Ecto neural progenitor cell (in vitro differentiated cells): ENCODE measurements around the gene ATP1A3.

ENCODE experiments used
- DNase-seq: peaks from one replicate; pipeline ENCODE4 v3.0.0-alpha.2; 2018; ENCODE audit warnings: low spot score

The ATP1A3 gene

DNA sequence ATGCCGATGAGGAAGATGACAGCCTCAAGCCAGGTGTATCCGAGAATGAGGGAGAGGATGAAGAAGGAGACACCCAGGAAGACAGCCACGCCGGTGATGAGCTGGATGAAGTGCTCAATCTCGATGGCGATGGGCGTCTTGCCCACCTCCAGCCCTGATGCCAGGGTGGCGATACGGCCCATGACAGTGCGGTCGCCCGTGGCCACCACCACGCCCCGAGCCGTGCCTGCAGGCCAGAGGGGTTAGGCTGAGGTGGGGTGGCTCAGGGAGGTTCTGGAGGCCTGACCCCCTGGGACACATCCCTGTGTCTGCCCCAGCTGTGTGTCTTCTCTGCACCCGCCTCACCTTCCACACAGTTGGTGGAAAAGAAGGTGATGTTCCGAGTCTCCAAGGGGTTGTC is 9.1 kb downstream of the ATP1A3 start:
- no peak for DNase-seq

- no peak for DNase-seq
Observed at GRCh38 chr19:41981724-41982123, 12.3 kb downstream of the ATP1A3 start.

- no peak for DNase-seq
Observed at GRCh38 chr19:41978470-41978869, 15.6 kb downstream of the ATP1A3 start.

GRCh38 chr19:41977916-41978315 is 16.1 kb downstream of the ATP1A3 start:
- DNase-seq, result no peak

DNA sequence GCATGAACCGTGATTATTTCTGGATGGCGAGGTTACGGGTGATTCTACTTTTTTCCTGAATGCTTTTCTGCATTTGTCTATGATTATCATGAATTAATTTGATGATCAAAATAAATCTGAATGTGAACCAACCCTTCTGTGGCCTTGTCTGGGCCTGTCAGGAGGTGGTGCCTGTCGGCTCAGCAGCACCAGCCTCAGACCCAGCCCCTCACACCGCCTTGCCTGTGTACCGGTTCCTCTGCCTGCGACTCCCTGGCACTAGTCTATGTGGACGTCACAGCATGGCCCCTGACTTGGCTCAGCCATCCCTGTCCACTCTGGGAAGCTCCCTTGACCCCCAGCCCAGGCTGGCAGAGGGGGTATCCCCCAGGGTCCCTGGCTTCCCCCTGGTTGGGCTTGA is 19.4 kb downstream of the ATP1A3 start:
- DNase-seq, result no peak

DNA sequence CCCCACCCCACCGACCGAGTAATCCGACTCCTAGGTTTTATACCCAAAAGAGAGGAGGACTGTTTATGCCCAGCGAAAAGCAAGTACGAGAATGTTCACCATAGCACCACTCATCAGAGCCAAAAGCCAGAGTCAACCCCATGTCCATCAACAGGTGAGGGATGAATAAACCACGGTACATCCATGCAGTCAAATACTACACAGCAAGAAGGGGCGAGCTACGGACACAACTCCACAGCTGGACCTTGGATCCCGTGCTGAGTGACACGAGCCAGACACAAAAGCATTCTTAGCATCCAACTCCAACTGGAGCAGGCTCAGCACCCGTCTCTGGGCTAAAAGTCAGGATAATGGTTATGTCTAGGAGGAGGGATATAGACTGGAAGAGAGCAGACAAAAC is 22.7 kb downstream of the ATP1A3 start:
- no peak for DNase-seq

DNA sequence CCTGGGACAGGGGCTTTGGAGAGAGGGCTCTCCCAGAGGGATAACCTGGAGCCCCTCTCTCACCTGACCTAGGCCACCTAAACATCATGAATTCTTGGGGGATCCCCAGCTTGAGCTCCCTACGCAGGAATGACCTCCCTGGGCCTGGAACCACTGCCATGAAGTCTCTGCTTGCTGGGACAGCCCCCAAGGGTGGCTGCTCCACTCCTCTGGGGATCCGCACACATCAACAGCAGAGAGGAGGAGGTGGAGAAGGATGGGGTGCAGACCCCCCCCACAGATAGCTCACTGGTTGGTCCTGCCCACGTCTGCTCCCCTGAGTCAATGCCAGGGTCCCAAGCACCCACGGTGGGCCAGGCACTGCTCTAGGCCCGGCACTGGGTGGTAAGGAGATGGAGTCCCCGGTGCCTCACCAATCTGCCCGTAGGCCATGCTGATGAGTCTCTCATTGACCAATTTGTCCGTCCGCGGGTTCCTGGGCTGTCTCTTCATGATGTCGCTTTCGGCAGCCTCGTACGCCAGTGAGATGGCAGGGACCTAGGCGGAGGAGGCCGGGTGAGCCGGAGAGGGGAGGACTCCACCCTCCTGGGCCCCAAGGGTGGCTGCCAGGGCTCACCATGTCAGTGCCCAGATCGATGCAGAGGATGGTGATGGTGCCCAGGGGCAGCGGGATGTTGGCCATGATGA is 24.1 kb downstream of the ATP1A3 start:
- DNase-seq, result no peak

- DNase-seq, result no peak
Observed at GRCh38 chr19:41968751-41969595, 25.1 kb downstream of the ATP1A3 start.

DNA sequence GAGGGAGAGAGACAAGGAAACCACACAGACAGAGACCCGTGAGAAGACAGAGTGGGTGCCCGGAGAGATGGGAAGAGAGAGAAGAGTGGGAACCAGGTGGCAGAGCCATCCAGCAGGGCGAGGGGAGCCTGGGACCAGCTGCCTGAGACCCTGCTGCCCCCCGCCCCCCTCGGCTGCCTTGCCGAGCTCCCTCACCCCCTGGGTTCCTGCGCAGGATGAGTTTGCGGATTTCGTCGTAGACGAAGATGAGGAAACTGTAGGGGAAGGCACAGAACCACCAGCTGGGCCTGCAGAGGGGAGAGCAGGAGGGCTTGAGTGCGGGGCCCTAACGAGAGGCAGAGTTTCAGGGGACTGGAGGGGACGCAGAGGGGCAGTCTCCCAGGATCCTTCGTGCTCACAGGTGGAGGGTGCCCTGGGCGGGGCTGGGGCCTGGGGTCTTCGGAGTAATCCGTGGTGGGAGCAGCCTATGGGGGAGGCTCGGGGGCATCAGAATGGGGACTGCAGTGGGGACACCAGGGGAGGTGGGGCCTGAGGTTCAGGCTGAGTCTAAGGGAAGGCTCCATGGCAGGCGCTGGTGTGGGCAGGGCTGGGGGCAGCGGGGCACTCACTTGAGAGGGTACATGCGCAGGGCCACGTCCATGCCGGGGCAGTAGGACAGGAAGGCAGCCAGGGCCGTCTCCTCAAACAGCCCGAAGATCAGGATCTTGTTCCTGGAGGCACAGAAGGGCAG is 26.8 kb downstream of the ATP1A3 start:
- no peak for DNase-seq

DNA sequence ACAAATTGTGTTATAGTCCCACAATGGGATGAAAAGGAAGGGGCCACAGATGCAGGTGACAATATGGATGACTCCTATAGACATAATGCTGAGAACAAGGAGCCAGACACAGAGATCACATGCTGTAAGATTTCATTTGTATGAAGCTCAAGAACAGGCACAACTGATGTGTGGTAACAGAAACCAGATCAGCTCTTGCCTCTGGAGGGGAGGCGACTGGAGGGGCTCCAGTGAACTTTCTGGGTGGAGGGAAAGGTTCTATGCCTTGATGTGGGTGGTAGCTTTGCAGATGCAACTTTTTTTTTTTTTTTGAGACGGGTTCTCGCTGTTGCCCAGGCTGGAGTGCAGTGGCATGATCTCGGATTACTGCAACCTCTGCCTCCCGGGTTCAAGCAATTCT is 28.9 kb downstream of the ATP1A3 start:
- DNase-seq, result no peak

DNA sequence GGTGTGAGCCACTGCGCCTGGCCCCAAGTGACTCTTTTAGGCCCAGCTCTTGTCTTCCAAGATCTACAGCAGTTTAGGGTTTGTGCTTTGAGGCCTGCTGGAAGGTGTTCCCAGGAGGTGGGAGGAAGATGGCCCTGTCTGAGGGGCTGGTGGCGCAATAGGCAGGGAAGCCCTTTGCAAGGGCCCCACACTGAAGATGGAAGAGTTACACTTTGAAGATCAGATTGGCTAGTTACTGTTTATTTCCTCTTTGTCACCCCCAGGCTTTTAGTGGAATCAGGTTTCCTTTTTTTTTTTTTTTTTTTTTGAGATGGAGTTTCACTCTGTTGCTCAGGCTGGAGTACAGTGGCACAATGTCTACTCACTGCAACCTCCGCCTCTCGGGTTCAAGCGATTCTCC is 33.1 kb downstream of the ATP1A3 start:
- no peak for DNase-seq

- peak; percentile 96 for DNase-seq
Observed at GRCh38 chr19:41959056-41960053, 34.7 kb downstream of the ATP1A3 start, which contains the start of gene RABAC1. RABAC1 (minus strand) TSS chr19:41959321; CDS start chr19:41959292, 29 bp downstream.

DNA sequence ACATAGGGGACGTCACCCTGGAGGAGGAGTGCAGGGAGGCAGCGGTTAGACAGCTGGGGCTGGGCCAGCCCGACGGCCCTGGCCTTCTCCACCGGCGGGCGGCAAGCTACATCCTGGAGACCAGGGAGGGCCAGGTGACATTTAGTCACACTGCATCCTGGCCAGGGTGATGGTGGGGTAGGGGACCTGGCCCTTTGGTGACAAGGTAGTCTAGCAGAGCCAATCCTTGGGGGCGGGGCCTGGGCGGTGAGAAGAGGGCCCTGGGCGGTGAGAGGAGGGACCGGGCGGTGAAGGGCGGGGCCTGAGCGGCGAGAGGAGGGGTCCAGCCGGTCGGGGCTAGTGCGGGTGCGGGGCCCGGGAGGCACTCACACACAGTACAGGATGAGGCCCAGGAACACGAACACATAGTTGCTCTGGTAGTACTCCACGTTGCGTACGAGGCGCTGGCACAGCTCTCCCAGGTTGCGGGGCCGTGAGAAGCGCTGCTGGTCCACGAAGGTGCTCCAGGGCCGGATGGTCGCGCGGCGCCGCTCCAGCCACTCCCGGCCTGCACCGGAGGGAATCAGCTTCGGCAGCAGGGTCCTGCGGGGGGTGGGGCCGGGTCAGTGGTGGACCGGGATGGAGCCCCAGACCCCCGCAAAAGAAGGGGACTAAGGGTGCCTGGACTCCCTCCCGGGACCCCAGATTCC is 35.5 kb downstream of the ATP1A3 start:
- DNase-seq, result peak; percentile 91

DNA sequence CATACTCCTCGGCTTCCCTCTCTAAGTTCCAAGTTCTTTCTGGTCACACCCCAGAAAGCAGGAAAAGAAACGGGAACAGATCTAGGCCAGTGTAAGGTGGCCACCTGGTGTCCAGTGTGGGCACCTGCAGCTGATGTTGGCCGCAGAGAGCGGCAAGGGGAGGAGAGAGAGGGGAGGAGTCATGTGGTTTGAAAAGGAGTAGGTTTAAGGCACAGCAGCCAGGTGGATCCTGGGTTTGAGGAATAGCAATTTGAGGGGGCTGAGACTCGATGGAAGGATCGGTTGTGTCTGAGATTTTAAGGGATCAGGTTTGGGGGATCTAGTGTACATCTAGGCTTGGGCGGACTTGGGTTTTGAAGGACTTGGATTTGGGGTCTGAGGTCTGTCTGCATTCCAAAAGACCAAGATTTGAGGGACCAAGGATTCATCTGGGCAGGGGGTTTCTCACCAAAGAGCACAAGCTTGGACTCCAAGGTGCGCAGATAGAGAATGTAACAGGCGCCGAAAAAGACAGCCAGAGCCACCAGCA is 36.1 kb downstream of the ATP1A3 start:
- peak; percentile 83 for DNase-seq

DNA sequence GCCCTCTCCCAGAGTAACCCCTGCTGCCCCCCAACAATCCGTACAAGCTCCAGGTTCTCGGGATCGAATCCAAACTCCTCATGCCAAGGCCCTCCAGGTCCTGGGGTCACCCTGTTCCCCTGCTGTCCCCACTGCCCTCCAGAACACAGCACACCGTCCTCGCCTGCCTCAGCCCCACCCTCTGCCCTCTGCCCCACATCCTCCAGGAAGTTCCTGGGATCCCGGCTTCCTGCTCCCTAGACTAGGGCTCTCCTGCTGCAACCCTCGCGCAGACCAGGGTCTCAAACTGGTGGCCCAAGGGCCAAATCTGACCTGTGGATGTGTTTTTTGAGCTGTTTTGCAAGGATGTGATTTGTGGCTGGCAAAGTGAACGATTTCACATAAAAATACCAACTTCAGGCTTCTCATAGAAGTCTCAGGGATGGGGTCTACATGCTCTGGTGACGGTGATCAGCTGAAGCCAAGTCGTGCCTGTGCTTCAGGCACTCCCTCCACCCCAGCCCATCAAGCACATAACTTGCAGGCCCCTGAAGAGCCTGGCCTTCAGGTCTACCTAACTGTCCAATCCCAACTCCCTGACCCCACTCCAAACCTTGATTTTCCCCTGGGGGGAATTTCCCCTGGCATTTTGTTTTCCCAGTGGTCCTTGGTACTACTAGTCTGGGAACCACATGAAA is 36.7 kb downstream of the ATP1A3 start:
- DNase-seq, result peak; percentile 54

DNA sequence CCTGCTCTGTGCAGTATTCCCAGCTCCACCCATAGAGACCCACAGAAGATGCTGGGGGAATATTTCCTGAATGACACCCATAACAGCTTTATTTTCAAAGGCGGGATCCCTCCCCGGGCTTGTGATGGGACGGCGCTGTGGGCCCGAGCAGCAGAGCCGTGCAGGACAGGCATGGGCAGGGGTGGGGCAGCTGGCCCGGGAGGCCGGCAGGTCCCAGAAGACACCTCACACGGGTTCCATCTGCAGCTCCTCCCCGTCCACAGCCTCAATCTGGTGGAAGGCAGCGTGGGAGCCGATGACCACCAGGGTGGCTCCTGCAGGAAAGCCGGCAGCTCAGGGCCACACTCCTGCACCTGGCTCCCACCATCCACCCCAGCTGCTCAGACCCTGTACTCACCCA is 37.4 kb downstream of the ATP1A3 start:
- no peak for DNase-seq

- no peak for DNase-seq
Observed at GRCh38 chr19:41955521-41955920, 38.5 kb downstream of the ATP1A3 start.

- peak; percentile 90 for DNase-seq
Observed at GRCh38 chr19:41951686-41952172, 42.3 kb downstream of the ATP1A3 start.

DNA sequence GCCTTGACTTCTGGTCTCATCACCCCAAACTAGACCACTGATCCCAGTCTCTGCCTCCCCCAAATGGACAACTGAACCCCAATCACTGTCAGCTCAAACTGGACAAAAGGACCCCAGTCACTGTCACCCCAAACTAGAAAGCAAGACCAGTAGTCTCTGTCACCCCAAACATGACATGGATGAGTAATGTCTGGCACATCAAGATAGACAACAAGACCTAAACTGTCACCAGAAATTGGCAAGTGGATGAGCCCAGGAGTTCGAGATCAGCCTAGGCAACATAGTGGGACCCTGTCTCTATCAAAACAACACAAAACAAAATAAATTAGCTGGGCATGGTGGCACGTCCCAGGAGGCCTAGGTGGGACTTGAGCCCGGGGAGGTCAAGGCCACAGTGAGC is 46.9 kb downstream of the ATP1A3 start:
- DNase-seq, result no peak
